ENCODE data around the gene DTNA. TPM values are rescaled to one million over a fixed set of nuclear protein-coding genes. Genes with fewer than 3 reads are reported as not detected.

The DTNA gene
- total RNA-seq, 1 donor from 2014 or later: 13.3 TPM

GRCh38 chr18:34880403-34880802 is 170.3 kb downstream of the DTNA start:
- Mint-ChIP-seq H3K27ac (ENCODE audit: unreplicated experiment) (no peak overlapping the region), H3K4me1 (no peaks in the 10 kb centered on the region), H3K27me3 (ENCODE audit: low read depth) (no peaks in the 10 kb centered on the region), H3K4me3 (no peak overlapping the region), H3K36me3 (ENCODE audit: low read depth) (no peaks in the 10 kb centered on the region), H3K9me3 (no peaks in the 10 kb centered on the region)
- DNase-seq (ENCODE audit: low read depth, low spot score): no peak
- no peak for TF ChIP-seq CTCF (conservative IDR thresholded peaks at IDR 0.05)

- Mint-ChIP-seq H3K27ac (ENCODE audit: unreplicated experiment) (no peak overlapping the region), H3K4me3 (no peak overlapping the region), H3K36me3 (ENCODE audit: low read depth) (no peaks in the 10 kb centered on the region), H3K27me3 (ENCODE audit: low read depth) (no peaks in the 10 kb centered on the region), H3K9me3 (no peaks in the 10 kb centered on the region), H3K4me1 (no peaks in the 10 kb centered on the region)
- no peak for DNase-seq (ENCODE audit: low read depth, low spot score)
- peak; percentile 41 for TF ChIP-seq CTCF (conservative IDR thresholded peaks at IDR 0.05)
These were observed 171.1 kb downstream of the DTNA start for GRCh38 chr18:34880882-34881834.

- Mint-ChIP-seq H3K27ac (ENCODE audit: unreplicated experiment) (no peak overlapping the region), H3K27me3 (ENCODE audit: low read depth) (no peaks in the 10 kb centered on the region), H3K4me1 (no peaks in the 10 kb centered on the region), H3K4me3 (no peak overlapping the region), H3K36me3 (ENCODE audit: low read depth) (no peaks in the 10 kb centered on the region), H3K9me3 (no peaks in the 10 kb centered on the region)
- no peak for DNase-seq (ENCODE audit: low read depth, low spot score)
- no peak for TF ChIP-seq CTCF (conservative IDR thresholded peaks at IDR 0.05)
These were observed 174.3 kb downstream of the DTNA start for GRCh38 chr18:34884436-34884835.

GRCh38 chr18:34886177-34886576 is 176.1 kb downstream of the DTNA start:
- H3K4me3 Mint-ChIP-seq: no peak overlapping the region
- no peaks in the 10 kb centered on the region for H3K9me3 Mint-ChIP-seq
- no peak overlapping the region for H3K27ac Mint-ChIP-seq (ENCODE audit: unreplicated experiment)
- no peak for TF ChIP-seq CTCF (conservative IDR thresholded peaks at IDR 0.05)
- H3K4me1 Mint-ChIP-seq: no peaks in the 10 kb centered on the region
- no peaks in the 10 kb centered on the region for H3K27me3 Mint-ChIP-seq (ENCODE audit: low read depth)
- no peak for DNase-seq (ENCODE audit: low read depth, low spot score)
- H3K36me3 Mint-ChIP-seq (ENCODE audit: low read depth): no peaks in the 10 kb centered on the region

- no peaks in the 10 kb centered on the region for H3K27me3 Mint-ChIP-seq (ENCODE audit: low read depth)
- H3K9me3 Mint-ChIP-seq: peaks cover 3% of the 10 kb centered on the region
- H3K36me3 Mint-ChIP-seq (ENCODE audit: low read depth): peaks cover 7% of the 10 kb centered on the region
- no peak overlapping the region for H3K27ac Mint-ChIP-seq (ENCODE audit: unreplicated experiment)
- DNase-seq (ENCODE audit: low read depth, low spot score): no peak
- H3K4me3 Mint-ChIP-seq: no peak overlapping the region
- no peak for TF ChIP-seq CTCF (conservative IDR thresholded peaks at IDR 0.05)
- H3K4me1 Mint-ChIP-seq: no peaks in the 10 kb centered on the region
These were observed 177.9 kb downstream of the DTNA start for GRCh38 chr18:34887881-34888580.
